Skeletal muscle tissue (tissue), 4 donors: ENCODE measurements around the gene LRBA. TPM values are rescaled to one million over a fixed set of nuclear protein-coding genes. Genes with fewer than 3 reads are reported as not detected.

Experiments
- H3K27ac ChIP-seq: one replicate; pipeline ENCODE4 v1.7.0; 2013; ENCODE audit warnings: mild to moderate bottlenecking, low read depth, low read length, inconsistent platforms
- H3K27me3 ChIP-seq, 3 donors: one replicate each; pipeline ENCODE4 v1.7.0; 2013; ENCODE audit warnings: low read length in 3 of 3; ENCODE audit not compliant: control insufficient read depth in 3 of 3, insufficient read depth in 3 of 3
- H3K36me3 ChIP-seq, 3 donors: one replicate each; pipeline ENCODE4 v1.7.0; 2013; ENCODE audit warnings: low read length in 3 of 3; ENCODE audit not compliant: control insufficient read depth in 3 of 3, insufficient read depth in 3 of 3
- H3K4me1 ChIP-seq, 3 donors: one replicate each; pipeline ENCODE4 v1.7.0; 2013; ENCODE audit warnings: low read length in 3 of 3, mild to moderate bottlenecking in 3 of 3; ENCODE audit not compliant: control insufficient read depth in 3 of 3, insufficient read depth in 3 of 3
- H3K4me3 ChIP-seq, 3 donors: one replicate each; pipeline ENCODE4 v1.7.0; 2013; ENCODE audit warnings: low read length in 3 of 3
- H3K9ac ChIP-seq, 3 donors: one replicate each; pipeline ENCODE4 v1.7.0; 2013; ENCODE audit warnings: low read length in 3 of 3, mild to moderate bottlenecking in 3 of 3, moderate library complexity in 2 of 3, low read depth in 1 of 3
- H3K9me3 ChIP-seq, 3 donors: one replicate each; pipeline ENCODE4 v1.7.0; 2013; ENCODE audit warnings: low read length in 3 of 3; ENCODE audit not compliant: control insufficient read depth in 3 of 3
- total RNA-seq: library from RNA; depleted of rRNA; stranded (reverse); fragments of >200 nt; gene quantifications from one replicate; pipeline ENCODE4 v1.2.3, GENCODE V29; 2014
- donor health status: Osteomylitis.

The LRBA gene
- total RNA-seq, 1 donor from 2014 or later, result 58.5 TPM

DNA sequence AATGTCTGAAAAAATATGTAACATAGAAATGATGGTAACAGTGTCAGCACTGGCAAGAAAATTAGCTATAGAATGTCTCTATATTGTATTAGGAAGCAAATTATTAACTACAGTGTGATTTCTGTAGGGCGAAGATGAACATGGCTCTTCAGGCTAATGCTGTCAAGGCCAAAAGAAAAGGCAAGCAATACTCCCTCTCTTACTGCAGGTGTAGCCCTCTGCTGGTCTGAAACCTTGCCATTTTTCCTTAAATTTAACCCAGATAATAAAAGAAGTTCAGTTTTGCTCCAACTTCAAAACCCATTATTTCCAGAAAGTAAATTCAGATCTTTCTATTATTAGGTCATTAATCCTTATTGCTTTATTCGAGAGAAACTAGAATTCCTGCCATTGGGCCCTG, 215.9 kb downstream of the LRBA start:
- Histone ChIP-seq H3K36me3 (no peaks in the 10 kb centered on the region), H3K4me3 (no peak overlapping the region)

DNA sequence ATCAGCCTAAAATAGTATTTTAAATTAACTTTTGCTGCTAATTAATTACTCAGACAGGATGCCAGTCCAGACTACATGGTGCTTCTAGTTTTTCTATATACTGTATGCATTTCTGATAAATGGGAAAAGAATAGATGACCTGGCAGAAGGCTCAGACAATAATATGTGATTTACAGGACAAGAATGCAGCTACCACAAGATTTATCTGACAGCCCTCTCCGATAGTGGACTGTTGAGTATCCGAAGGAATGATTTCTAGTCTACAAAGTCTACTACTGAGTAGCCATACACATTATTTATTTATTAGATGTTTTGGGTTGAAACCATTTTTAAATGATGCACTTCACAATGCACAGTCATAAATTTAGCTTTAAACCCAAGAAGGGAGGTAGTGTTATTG, 220.4 kb downstream of the LRBA start:
- H3K27ac ChIP-seq, result no peak overlapping the region
- H3K9ac ChIP-seq, result no peak overlapping the region
- no peaks in the 10 kb centered on the region for H3K9me3 ChIP-seq
- no peak overlapping the region for H3K4me3 ChIP-seq
- H3K36me3 ChIP-seq, result no peaks in the 10 kb centered on the region
- H3K4me1 ChIP-seq, result no peaks in the 10 kb centered on the region
- no peaks in the 10 kb centered on the region for H3K27me3 ChIP-seq

More for the DNA sequence above, 215.9 kb downstream of the LRBA start:
- Histone ChIP-seq H3K27me3 (no peaks in the 10 kb centered on the region), H3K27ac (no peak overlapping the region), H3K9me3 (no peaks in the 10 kb centered on the region), H3K4me1 (no peaks in the 10 kb centered on the region), H3K9ac (no peak overlapping the region)

DNA sequence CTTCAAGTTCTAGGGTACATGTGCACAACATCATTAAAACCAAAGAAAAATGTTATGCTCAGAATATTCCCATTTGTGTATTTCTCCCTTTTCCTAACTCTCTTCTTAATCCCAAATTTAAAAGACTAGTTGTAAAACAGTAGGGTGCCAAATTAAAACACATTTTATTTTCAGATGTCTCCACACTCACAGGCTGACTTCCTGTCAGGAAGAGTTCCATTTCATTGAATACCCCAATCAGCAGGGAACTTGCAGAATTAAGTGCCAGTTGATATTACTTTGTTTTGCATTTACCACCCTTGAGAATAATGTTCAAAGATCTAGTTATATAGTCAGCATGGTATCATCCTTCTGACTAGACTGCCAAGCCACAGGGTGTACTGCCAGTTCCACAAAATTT, 225.2 kb downstream of the LRBA start:
- Histone ChIP-seq H3K36me3 (no peaks in the 10 kb centered on the region), H3K4me1 (no peaks in the 10 kb centered on the region), H3K27ac (no peak overlapping the region)

DNA sequence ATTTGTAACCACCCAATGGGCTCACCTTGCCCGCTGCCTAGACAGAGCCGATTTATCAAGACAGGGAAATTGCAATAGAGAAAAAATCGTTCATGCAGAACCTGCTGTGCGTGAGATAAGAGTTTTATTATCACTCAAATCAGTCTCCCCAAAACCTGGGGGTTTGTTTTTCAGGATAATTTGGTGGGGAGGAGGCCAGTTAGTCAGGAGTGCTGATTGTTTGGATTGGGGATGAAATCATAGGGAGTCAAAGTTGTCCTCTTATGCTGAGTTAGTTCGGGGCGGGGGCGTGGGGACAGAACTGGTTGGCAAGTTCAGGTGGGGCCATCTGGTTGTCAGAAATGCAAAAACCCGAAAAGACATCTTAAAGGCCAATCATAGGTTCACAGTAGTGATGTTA, 230.1 kb downstream of the LRBA start:
- Histone ChIP-seq H3K9ac (no peak overlapping the region), H3K27ac (no peak overlapping the region), H3K4me1 (peaks cover 0 to 2% (median 0%) of the 10 kb centered on the region in 3 donors), H3K27me3 (no peaks in the 10 kb centered on the region), H3K9me3 (no peaks in the 10 kb centered on the region), H3K36me3 (no peaks in the 10 kb centered on the region), H3K4me3 (no peak overlapping the region)

More for the DNA sequence above, 225.2 kb downstream of the LRBA start:
- H3K9me3 ChIP-seq, result no peaks in the 10 kb centered on the region
- H3K4me3 ChIP-seq, result no peak overlapping the region
- H3K27me3 ChIP-seq, result no peaks in the 10 kb centered on the region
- H3K9ac ChIP-seq, result no peak overlapping the region

DNA sequence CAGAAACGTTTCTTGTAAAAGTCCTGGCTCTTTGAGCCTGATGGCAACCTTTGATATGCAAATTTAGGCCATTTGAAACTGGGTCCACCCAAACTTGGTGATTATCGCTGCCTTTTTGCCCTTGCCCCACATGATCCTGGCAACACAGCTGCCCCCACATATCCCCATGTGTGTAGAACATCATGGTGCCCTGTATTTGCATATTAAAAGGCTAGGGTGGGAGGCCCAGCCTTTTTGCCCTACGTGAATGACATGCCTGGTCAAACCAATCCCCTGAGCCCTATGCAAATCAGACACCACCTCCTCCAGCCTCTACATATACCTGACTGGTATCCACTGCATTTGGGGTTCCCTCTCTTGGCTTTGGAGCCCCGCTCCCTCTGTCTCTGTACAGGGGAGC, 230.8 kb downstream of the LRBA start:
- no peak overlapping the region for H3K27ac ChIP-seq
- H3K4me1 ChIP-seq, result peaks cover 0 to 2% (median 0%) of the 10 kb centered on the region in 3 donors
- H3K36me3 ChIP-seq, result no peaks in the 10 kb centered on the region
- no peaks in the 10 kb centered on the region for H3K9me3 ChIP-seq
- no peak overlapping the region for H3K9ac ChIP-seq
- H3K4me3 ChIP-seq, result no peak overlapping the region
- no peaks in the 10 kb centered on the region for H3K27me3 ChIP-seq

DNA sequence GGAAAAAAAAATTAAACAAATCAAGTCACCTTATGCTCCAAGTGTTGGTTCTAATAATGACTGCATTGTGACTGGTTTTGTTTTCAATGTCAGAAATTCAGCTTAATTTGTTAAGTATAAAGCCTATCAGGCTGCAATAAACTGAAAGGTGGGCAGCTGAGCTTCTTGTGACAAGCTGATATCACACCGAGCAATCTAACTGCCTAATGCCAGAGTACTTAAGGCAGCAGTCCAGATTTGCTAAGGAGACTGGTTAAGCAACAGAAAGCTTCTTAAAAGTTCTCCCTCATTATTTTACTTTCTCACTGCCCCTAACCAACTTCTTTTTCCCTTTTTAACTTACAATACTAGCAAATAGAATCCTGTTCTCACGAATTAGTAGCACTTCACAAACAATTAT, 232.2 kb downstream of the LRBA start:
- Histone ChIP-seq H3K4me1 (peaks cover 0 to 2% (median 0%) of the 10 kb centered on the region in 3 donors), H3K36me3 (no peaks in the 10 kb centered on the region), H3K27me3 (no peaks in the 10 kb centered on the region), H3K27ac (no peak overlapping the region), H3K4me3 (no peak overlapping the region), H3K9ac (no peak overlapping the region), H3K9me3 (no peaks in the 10 kb centered on the region)

DNA sequence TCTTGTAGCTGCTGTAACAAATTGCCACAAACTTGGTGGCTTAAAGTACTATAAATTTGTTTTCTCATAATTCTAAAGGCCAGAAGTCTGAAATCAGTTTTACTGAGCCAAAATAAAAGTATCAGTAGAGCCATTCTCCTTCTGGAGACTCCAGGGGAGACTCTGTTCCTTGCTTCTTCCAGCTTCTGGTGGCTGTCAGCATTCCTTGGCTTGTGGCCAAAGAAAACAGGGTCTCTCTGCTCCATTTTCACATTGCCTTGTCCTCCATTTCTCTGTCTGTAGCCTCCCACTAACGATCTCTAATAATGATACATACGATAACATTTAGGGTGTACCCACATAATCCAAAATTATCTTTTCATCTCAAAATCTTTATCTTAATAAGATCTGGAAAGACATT, 232.8 kb downstream of the LRBA start:
- Histone ChIP-seq H3K9ac (no peak overlapping the region), H3K27ac (no peak overlapping the region), H3K9me3 (no peaks in the 10 kb centered on the region), H3K4me1 (peaks cover 0 to 2% (median 0%) of the 10 kb centered on the region in 3 donors), H3K36me3 (no peaks in the 10 kb centered on the region), H3K4me3 (no peak overlapping the region), H3K27me3 (no peaks in the 10 kb centered on the region)

DNA sequence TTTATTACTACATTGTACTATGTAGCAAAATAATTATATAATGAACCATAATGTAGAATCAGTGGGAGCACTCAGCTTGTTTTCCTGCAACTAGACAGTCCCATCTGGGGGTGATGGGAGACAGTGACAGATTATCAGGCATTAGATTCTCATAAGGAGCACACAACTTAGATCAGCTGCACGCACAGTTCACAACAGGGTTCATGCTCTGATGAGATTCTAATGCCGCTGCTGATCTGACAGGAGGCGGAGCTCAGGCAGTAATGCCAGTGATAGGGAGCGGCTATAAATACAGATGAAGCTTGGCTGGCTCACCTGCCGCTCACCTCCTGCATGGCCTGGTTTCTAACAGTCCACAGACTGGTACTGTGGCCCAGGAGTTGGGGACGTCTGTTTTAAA, 233.9 kb downstream of the LRBA start:
- Histone ChIP-seq H3K9me3 (no peaks in the 10 kb centered on the region), H3K27ac (no peak overlapping the region), H3K4me3 (no peak overlapping the region), H3K27me3 (no peaks in the 10 kb centered on the region), H3K36me3 (no peaks in the 10 kb centered on the region), H3K4me1 (peaks cover 0 to 2% (median 0%) of the 10 kb centered on the region in 3 donors), H3K9ac (no peak overlapping the region)

DNA sequence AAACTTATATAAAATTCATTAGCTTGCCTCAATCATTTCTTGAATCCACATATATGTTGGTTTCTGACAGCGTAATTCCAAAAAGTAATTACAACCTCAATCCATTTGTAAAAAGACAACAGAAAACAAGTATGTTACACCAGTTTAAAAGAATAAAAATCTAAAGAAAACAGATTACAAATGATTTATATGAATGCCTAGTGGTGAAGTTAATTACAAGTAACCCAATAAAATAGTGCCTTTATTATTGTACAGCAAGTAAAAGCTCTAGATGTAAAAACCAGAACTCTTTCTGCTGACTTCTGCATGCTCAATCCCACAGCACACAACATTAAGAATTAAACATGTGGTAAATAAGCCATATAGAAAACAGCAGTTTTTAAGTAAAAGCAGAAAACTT, 235.4 kb downstream of the LRBA start:
- Histone ChIP-seq H3K9me3 (no peaks in the 10 kb centered on the region), H3K4me1 (peaks cover 0 to 2% (median 0%) of the 10 kb centered on the region in 3 donors), H3K27me3 (no peaks in the 10 kb centered on the region), H3K9ac (no peak overlapping the region), H3K36me3 (no peaks in the 10 kb centered on the region), H3K27ac (no peak overlapping the region), H3K4me3 (no peak overlapping the region)

DNA sequence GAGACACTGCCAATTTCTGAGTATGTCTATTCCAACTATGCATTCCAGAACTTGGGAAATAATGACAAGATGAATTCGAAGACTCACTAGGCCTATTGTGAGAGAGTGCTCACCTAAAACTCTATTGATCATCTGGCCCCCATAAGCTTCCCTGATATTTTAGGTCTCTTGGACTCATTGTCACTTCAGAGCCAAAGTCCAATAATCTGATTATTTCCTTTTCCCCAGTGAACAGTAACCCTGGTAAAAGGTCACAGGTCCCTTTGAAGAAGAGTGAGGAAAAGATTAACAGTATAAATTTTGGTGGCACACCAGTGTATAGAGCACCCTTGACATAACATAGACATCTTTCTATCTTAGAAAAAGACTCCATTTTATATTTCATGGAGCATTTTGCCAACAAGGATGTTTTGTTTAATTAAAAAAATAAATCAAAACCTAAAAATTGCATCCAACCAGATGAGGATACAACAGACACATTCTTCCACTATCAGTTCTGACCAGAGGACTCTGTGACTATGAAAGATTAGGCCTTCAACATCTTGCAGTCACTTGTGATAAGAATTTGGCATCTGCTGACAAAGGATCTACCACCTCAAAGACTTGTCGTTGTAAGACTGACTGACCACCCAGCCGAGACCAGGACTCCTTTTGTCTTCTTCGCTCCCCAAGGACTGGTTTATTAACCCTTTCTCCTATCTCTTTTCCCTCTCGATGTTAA, 241.2 kb downstream of the LRBA start:
- H3K27ac ChIP-seq, result no peak overlapping the region
- no peaks in the 10 kb centered on the region for H3K27me3 ChIP-seq

More for the DNA sequence above, 241.2 kb downstream of the LRBA start:
- H3K4me3 ChIP-seq, result no peak overlapping the region
- H3K9me3 ChIP-seq, result no peaks in the 10 kb centered on the region
- H3K9ac ChIP-seq, result no peak overlapping the region
- no peaks in the 10 kb centered on the region for H3K36me3 ChIP-seq
- H3K4me1 ChIP-seq, result no peaks in the 10 kb centered on the region
